Measurements from ENCODE around the gene ATG9A.

GRCh38 chr2:219248845-219249202 lies 19.4 kb upstream of the ATG9A start:
- TF ChIP-seq CTCF (IDR thresholded peaks at IDR 0.05), result no peak
- no peak for TF ChIP-seq POLR2A (IDR thresholded peaks at IDR 0.05)

Data from uterus (tissue), 2 donors.